Occipital lobe (tissue), 2 donors: ENCODE measurements around the gene NOD1. TPM values are rescaled to one million over a fixed set of nuclear protein-coding genes. Genes with fewer than 3 reads are reported as not detected.
"Not testable (repeated sequence)": the region's sequence is repeated elsewhere in the genome, so short reads cannot be mapped to it uniquely, and the experiment has no call there.

ENCODE experiments used
- DNase-seq: peaks from one replicate; lab custom pipeline; 2025; lab: John Stamatoyannopoulos, UW
- total RNA-seq: library from RNA; depleted of rRNA; stranded (reverse); fragments of >200 nt; gene quantifications from one replicate; pipeline ENCODE4 v1.2.3, GENCODE V29; 2014

The NOD1 gene
- total RNA-seq, 1 donor from 2014 or later, result 1.9 TPM

- DNase-seq, result no peak
Measured at GRCh38 chr7:30503274-30504212, 25.0 kb upstream of the NOD1 start.

GRCh38 chr7:30502470-30503251 is 24.1 kb upstream of the NOD1 start:
- DNase-seq, result no peak

- DNase-seq, result no peak
Measured at GRCh38 chr7:30501264-30501663, 22.7 kb upstream of the NOD1 start.

- no peak for DNase-seq
Measured at GRCh38 chr7:30493228-30493627, 14.6 kb upstream of the NOD1 start.

GRCh38 chr7:30491417-30491816 is 12.8 kb upstream of the NOD1 start:
- no peak for DNase-seq

- DNase-seq, result no peak
Measured at GRCh38 chr7:30487371-30487770, 8.8 kb upstream of the NOD1 start.

GRCh38 chr7:30485667-30486066 is 7.1 kb upstream of the NOD1 start:
- DNase-seq, result no peak

GRCh38 chr7:30481416-30481815 is 2.8 kb upstream of the NOD1 start:
- DNase-seq, result not testable (repeated sequence)

- DNase-seq, result no peak
Measured at GRCh38 chr7:30479202-30480120, 877 bp upstream of the NOD1 start.

GRCh38 chr7:30476459-30477145 is 2.0 kb downstream of the NOD1 start:
- no peak for DNase-seq

GRCh38 chr7:30475580-30475979 is 3.0 kb downstream of the NOD1 start:
- no peak for DNase-seq

- no peak for DNase-seq
Measured at GRCh38 chr7:30474893-30475292, 3.7 kb downstream of the NOD1 start.

GRCh38 chr7:30474485-30474884 is 4.1 kb downstream of the NOD1 start:
- no peak for DNase-seq

- DNase-seq, result no peak
Measured at GRCh38 chr7:30473903-30474302, 4.7 kb downstream of the NOD1 start.

GRCh38 chr7:30472784-30473775 is 5.5 kb downstream of the NOD1 start:
- no peak for DNase-seq

GRCh38 chr7:30472081-30472783 is 6.4 kb downstream of the NOD1 start:
- DNase-seq, result no peak

GRCh38 chr7:30471205-30471604 is 7.4 kb downstream of the NOD1 start:
- no peak for DNase-seq

GRCh38 chr7:30470771-30471170 is 7.8 kb downstream of the NOD1 start:
- DNase-seq, result no peak
